Ovary (tissue), 9 donors: ENCODE measurements around the gene CYP2S1. TPM values are rescaled to one million over a fixed set of nuclear protein-coding genes. Genes with fewer than 3 reads are reported as not detected.
"Not testable (repeated sequence)": the region's sequence is repeated elsewhere in the genome, so short reads cannot be mapped to it uniquely, and the experiment has no call there.

Source experiments
- DNase-seq, 5 donors: peaks; one replicate each; pipeline ENCODE4 v3.0.0-alpha.2; 2019 to 2020
- H3K27ac ChIP-seq, 2 donors: fragments of 200-600 bp; one replicate each; pipeline versions ENCODE4 v1.5.1 to v1.8.0; 2019 to 2022
- H3K27me3 ChIP-seq: fragments of 200-600 bp; one replicate; pipeline ENCODE4 v1.8.0; 2022
- H3K36me3 ChIP-seq: fragments of 200-600 bp; sonication (generic); one replicate; pipeline ENCODE4 v1.5.1; 2019
- H3K4me1 ChIP-seq: one replicate; pipeline ENCODE4 v1.8.1; 2013; ENCODE audit warnings: mild to moderate bottlenecking, moderate library complexity; ENCODE audit not compliant: insufficient read depth
- H3K4me3 ChIP-seq: fragments of 200-600 bp; sonication (generic); one replicate; pipeline ENCODE4 v1.5.1; 2017
- H3K9me3 ChIP-seq, 2 donors: fragments of 200-600 bp in 1 of 2; sonication (generic) in 1 of 2; one replicate each; pipeline versions ENCODE4 v1.5.1 to v1.8.1; 2013 to 2019; ENCODE audit warnings: mild to moderate bottlenecking in 1 of 2, moderate library complexity in 1 of 2
- EP300 ChIP-seq: sonication (generic); formaldehyde crosslinking; IDR thresholded peaks from one replicate; pipeline ENCODE4 v1.6.1; 2017; ENCODE audit warnings: antibody characterized with exemption
- POLR2A ChIP-seq: fragments of 450-650 bp; IDR thresholded peaks from one replicate; pipeline ENCODE4 v1.6.1; 2017; ENCODE audit warnings: antibody characterized with exemption, mild to moderate bottlenecking, moderate library complexity
- WGBS, 3 donors: extraction: QIAGEN DNeasy Blood & Tissue Kit in 1 of 3; methylation state at CpG; one replicate each; pipeline versions ENCODE4 v1.1.5 to v1.1.7; 2013 to 2017; 5-methylcytosine and 5-hydroxymethylcytosine counted together
- intact Hi-C, 4 donors: fragments of 100-400 bp; cut with DNase I; formaldehyde crosslinking; loops; one replicate each; pipeline versions ENCODE4 v1.11.0 to v1.15.1; 2022 to 2023
- polyA plus RNA-seq, 2 donors: library from polyadenylated mRNA; stranded (reverse); fragments of 200-250 nt in 1 of 2; fragments of 350-450 nt in 1 of 2; fragmentation: Illumina TruSeq in 1 of 2; extraction: RNeasy Lipid Tissue Mini Kit (QIAGEN cat#74804) in 1 of 2; gene quantifications; one replicate each; pipeline ENCODE4 v1.2.3, GENCODE V29; 2013 to 2014
- total RNA-seq, 7 donors: library from RNA; depleted of rRNA in 2 of 7; stranded (reverse); fragments of >200 nt in 2 of 7; fragmentation: NEBNext Ultra II Directional in 3 of 7; extraction: Animal tissue kit (Norgen Biotek cat#: 25700) in 3 of 7; gene quantifications; one replicate each; pipeline versions ENCODE4 v1.1.0 to v1.2.4, GENCODE V29; 2016 to 2023
- TF ChIP-seq, protein P1 (sequence below), 3 donors: fragments of 450-650 bp in 2 of 3; fragments of 200-600 bp in 1 of 3; IDR thresholded peaks; one replicate each; pipeline versions ENCODE4 v1.5.1 to v1.8.0; 2016 to 2022; ENCODE audit warnings: antibody characterized with exemption in 3 of 3, mild to moderate bottlenecking in 1 of 3
- donor health status: DM: no; HTN: no; CAD: no; lungs with moderate emphysema.
- donor health status: DM: no; HTN: no; CAD: no.
- donor health status: Bipolar disorder and iron deficiency.
- donor health status: DM: yes; HTN: yes; CAD: no.
- donor health status: DM: no; HTN: no; CAD: no.
- donor health status: DM: yes; HTN: yes; CAD: no.

Gene CYP2S1
- total and polyA plus RNA-seq, 9 donors, result 0.15 to 6.9 (median 1.1) TPM

DNA sequence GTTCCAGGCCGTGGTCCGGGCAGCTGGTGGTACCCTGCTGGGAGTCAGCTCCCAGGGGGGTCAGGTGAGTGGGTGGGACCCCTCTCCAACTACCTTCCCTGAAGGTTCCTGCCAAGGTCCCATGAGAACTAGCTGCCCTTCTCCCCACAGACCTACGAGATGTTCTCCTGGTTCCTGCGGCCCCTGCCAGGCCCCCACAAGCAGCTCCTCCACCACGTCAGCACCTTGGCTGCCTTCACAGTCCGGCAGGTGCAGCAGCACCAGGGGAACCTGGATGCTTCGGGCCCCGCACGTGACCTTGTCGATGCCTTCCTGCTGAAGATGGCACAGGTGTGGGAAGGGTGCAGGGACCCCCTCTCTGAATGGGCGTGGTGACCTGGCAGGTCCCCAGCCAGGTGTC, 5.5 kb downstream of the CYP2S1 start:
- H3K27me3 ChIP-seq, result no peaks in the 10 kb centered on the region
- no peaks in the 10 kb centered on the region for H3K4me1 ChIP-seq
- H3K9me3 ChIP-seq, result no peaks in the 10 kb centered on the region
- DNase-seq, result no peak
- no peak overlapping the region for H3K27ac ChIP-seq
- TF ChIP-seq POLR2A, result no peak
- TF ChIP-seq, protein P1, sequence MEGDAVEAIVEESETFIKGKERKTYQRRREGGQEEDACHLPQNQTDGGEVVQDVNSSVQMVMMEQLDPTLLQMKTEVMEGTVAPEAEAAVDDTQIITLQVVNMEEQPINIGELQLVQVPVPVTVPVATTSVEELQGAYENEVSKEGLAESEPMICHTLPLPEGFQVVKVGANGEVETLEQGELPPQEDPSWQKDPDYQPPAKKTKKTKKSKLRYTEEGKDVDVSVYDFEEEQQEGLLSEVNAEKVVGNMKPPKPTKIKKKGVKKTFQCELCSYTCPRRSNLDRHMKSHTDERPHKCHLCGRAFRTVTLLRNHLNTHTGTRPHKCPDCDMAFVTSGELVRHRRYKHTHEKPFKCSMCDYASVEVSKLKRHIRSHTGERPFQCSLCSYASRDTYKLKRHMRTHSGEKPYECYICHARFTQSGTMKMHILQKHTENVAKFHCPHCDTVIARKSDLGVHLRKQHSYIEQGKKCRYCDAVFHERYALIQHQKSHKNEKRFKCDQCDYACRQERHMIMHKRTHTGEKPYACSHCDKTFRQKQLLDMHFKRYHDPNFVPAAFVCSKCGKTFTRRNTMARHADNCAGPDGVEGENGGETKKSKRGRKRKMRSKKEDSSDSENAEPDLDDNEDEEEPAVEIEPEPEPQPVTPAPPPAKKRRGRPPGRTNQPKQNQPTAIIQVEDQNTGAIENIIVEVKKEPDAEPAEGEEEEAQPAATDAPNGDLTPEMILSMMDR (IDR thresholded peaks at IDR 0.05), result no peak
- TF ChIP-seq EP300, result no peak
- WGBS, 3 donors, result 61 to 66% (median 63%) methylated on average over 11 of the region's 11 CpGs
- H3K36me3 ChIP-seq, result no peaks in the 10 kb centered on the region
- intact Hi-C loops, result no loop called here
- no peak overlapping the region for H3K4me3 ChIP-seq

DNA sequence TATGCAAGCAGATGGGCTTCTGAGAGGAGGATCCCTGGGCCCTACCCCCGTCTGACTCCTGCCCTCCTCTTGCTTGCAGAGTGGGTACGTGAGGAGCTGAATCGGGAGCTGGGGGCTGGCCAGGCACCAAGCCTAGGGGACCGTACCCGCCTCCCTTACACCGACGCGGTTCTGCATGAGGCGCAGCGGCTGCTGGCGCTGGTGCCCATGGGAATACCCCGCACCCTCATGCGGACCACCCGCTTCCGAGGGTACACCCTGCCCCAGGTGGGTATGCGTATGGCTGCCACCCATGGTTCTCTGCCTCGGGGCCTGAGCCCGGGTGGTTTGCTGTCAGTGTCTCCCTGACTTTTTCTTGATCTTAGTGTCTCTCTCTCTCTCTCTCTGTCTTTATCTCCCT, 10.4 kb downstream of the CYP2S1 start:
- 79 to 86% (median 81%) methylated on average over 18 of the region's 18 CpGs for WGBS, 3 donors
- no peak for DNase-seq
- no peaks in the 10 kb centered on the region for H3K36me3 ChIP-seq
- H3K4me1 ChIP-seq, result peaks cover 3% of the 10 kb centered on the region
- TF ChIP-seq EP300, result no peak
- no peak for TF ChIP-seq POLR2A
- TF ChIP-seq, protein P1 (IDR thresholded peaks at IDR 0.05), result no peak
- intact Hi-C loops, result loop anchor here in 3 of 4 donors (5.0 to 10.0 kb wide), 2 partner anchors 61 to 104 kb away; partner anchors contain the start of gene HNRNPUL1 (in 1 of the 3)
- no peaks in the 10 kb centered on the region for H3K27me3 ChIP-seq
- no peak overlapping the region for H3K4me3 ChIP-seq
- H3K9me3 ChIP-seq, result no peaks in the 10 kb centered on the region
- no peak overlapping the region for H3K27ac ChIP-seq

DNA sequence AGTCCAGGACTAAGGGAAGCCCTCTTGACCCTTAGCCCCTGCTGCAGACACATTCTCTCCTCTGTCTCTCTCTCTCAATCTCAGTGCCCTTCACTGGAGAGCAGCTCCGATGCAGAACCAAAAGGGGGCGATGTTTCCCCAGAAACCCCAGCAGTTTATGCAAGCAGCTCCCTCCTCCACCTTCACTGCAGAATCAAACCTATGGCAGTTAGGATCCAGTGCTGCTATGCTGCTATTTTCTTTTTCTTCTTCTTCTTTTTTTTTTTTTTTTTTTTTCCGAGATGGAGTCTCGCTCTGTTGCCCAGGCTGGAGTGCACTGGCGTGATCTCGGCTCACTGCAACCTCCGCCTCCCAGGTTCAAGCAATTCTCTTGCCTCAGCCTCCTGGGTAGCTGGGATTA, 11.3 kb downstream of the CYP2S1 start:
- peak; percentile 74 to 87 (median 82) for DNase-seq
- H3K27ac ChIP-seq, H3K4me3 ChIP-seq, H3K36me3 ChIP-seq, H3K27me3 ChIP-seq, H3K4me1 ChIP-seq, H3K9me3 ChIP-seq: not testable (repeated sequence)
- intact Hi-C loops, result loop anchor here (1.0 to 10.0 kb wide), 3 partner anchors 57 to 103 kb away; partner anchors contain the start of gene HNRNPUL1 (in 1 of the 4)
- TF ChIP-seq, protein P1 (IDR thresholded peaks at IDR 0.05), result peak; percentile 79 to 93 (median 87)
- WGBS, 3 donors, result 28 to 34% (median 33%) methylated on average over 7 of the region's 7 CpGs

DNA sequence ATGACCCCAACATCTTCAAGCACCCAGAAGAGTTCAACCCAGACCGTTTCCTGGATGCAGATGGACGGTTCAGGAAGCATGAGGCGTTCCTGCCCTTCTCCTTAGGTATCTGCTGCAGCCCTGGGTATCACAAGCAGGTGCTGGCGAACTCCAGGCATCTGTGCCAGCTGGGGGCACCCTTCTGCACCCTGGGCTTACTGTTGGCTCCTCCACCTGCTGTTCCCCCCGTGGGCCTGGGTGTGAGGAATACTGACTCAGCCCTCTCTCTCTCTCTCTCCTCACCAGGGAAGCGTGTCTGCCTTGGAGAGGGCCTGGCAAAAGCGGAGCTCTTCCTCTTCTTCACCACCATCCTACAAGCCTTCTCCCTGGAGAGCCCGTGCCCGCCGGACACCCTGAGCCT, 13.0 kb downstream of the CYP2S1 start:
- Histone ChIP-seq H3K36me3 (no peaks in the 10 kb centered on the region), H3K4me3 (no peak overlapping the region), H3K27ac (no peak overlapping the region), H3K4me1 (peaks cover 3% of the 10 kb centered on the region), H3K9me3 (no peaks in the 10 kb centered on the region), H3K27me3 (no peaks in the 10 kb centered on the region)
- intact Hi-C loops, result loop anchor here (5.0 to 10.0 kb wide), 4 partner anchors 51 to 101 kb away; partner anchors contain the start of gene HNRNPUL1 (in 2 of the 4)
- WGBS, 3 donors, result 69 to 78% (median 70%) methylated on average over 10 of the region's 10 CpGs
- DNase-seq, result no peak
- TF ChIP-seq EP300, result no peak
- TF ChIP-seq POLR2A, result no peak
- TF ChIP-seq, protein P1 (IDR thresholded peaks at IDR 0.05), result no peak
